Smooth muscle cell (in vitro differentiated cells): ENCODE data around the gene RALBP1. TPM values are rescaled to one million over a fixed set of nuclear protein-coding genes. Genes with fewer than 3 reads are reported as not detected.

ENCODE experiments used
- DNase-seq: peaks from one replicate; lab custom pipeline; 2025; ENCODE audit not compliant: unreplicated experiment; lab: John Stamatoyannopoulos, UW
- H2AFZ ChIP-seq: fragments of 200-600 bp; sonication (generic); 2 replicates; pipeline ENCODE4 v1.6.0; 2016; ENCODE audit warnings: antibody characterized with exemption, low read depth, mild to moderate bottlenecking
- H3F3A ChIP-seq: fragments of 200-600 bp; sonication (generic); 2 replicates; pipeline ENCODE4 v1.6.0; 2017; ENCODE audit warnings: antibody characterized with exemption, low read depth
- H3K27ac ChIP-seq: fragments of 200-600 bp; sonication (generic); 2 replicates; pipeline ENCODE4 v1.5.1; 2016; ENCODE audit warnings: low read depth, mild to moderate bottlenecking
- H3K27me3 ChIP-seq: fragments of 200-600 bp; sonication (generic); 2 replicates; pipeline ENCODE4 v1.6.1; 2016; ENCODE audit warnings: low read depth, mild to moderate bottlenecking
- H3K36me3 ChIP-seq: fragments of 200-600 bp; sonication (generic); 2 replicates; pipeline ENCODE4 v1.5.1; 2016; ENCODE audit warnings: low read depth
- H3K4me1 ChIP-seq: fragments of 200-600 bp; sonication (generic); 2 replicates; pipeline ENCODE4 v1.5.1; 2016; ENCODE audit warnings: low read depth
- H3K4me2 ChIP-seq: fragments of 200-600 bp; sonication (generic); 2 replicates; pipeline ENCODE4 v1.6.0; 2016; ENCODE audit warnings: mild to moderate bottlenecking
- H3K4me3 ChIP-seq: fragments of 200-600 bp; sonication (generic); 2 replicates; pipeline ENCODE4 v1.5.1; 2016; ENCODE audit warnings: mild to moderate bottlenecking
- H3K79me2 ChIP-seq: fragments of 200-600 bp; sonication (generic); 2 replicates; pipeline ENCODE4 v1.6.0; 2016; ENCODE audit warnings: low read depth, mild to moderate bottlenecking
- H3K9ac ChIP-seq: fragments of 200-600 bp; sonication (generic); 2 replicates; pipeline ENCODE4 v1.6.0; 2016; ENCODE audit warnings: low read depth
- H3K9me3 ChIP-seq: fragments of 200-600 bp; sonication (generic); replicated peaks from 2 replicates; pipeline ENCODE4 v1.5.1; 2016; ENCODE audit warnings: low read depth
- H4K20me1 ChIP-seq: fragments of 200-600 bp; sonication (generic); 2 replicates; pipeline ENCODE4 v1.6.0; 2016; ENCODE audit warnings: low read depth
- CTCF ChIP-seq: fragments of 200-600 bp; sonication (generic); IDR thresholded peaks from 2 replicates; pipeline ENCODE4 v1.5.1; 2017; ENCODE audit warnings: borderline replicate concordance, mild to moderate bottlenecking, antibody characterized with exemption; ENCODE audit not compliant: insufficient read depth, poor library complexity, severe bottlenecking
- WGBS: methylation state at CpG from one replicate; pipeline ENCODE4 v1.1.7; 2016; ENCODE audit warnings: low lambda C conversion rate; 5-methylcytosine and 5-hydroxymethylcytosine counted together
- polyA plus RNA-seq: library from polyadenylated mRNA; unstranded; fragments of >200 nt; fragmentation: Nextera tagmentation; extraction: Ambion mirVana; gene quantifications from 2 replicates; pipeline ENCODE4 v1.2.1, GENCODE V29; 2016
- total RNA-seq: library from RNA; depleted of rRNA; stranded (reverse); fragments of >200 nt; gene quantifications from 2 replicates; pipeline ENCODE4 v1.2.3, GENCODE V29; 2014

The RALBP1 gene
- total and polyA plus RNA-seq, 2 experiments from 2014 or later: 33.3 to 33.6 TPM

- Histone ChIP-seq H3K9me3 (no peaks in the 10 kb centered on the region), H3F3A (no peaks in the 10 kb centered on the region), H3K4me3 (no peak overlapping the region), H3K9ac (no peak overlapping the region), H4K20me1 (no peaks in the 10 kb centered on the region), H3K4me1 (peaks cover 14% of the 10 kb centered on the region), H3K27ac (no peak overlapping the region), H2AFZ (no peak overlapping the region), H3K79me2 (no peaks in the 10 kb centered on the region), H3K36me3 (no peaks in the 10 kb centered on the region), H3K4me2 (no peak overlapping the region), H3K27me3 (no peaks in the 10 kb centered on the region)
- DNase-seq: no peak
- WGBS: 94% methylated on average over 3 of the region's 3 CpGs
- TF ChIP-seq CTCF: no peak
Observed at GRCh38 chr18:9441061-9441460, 34.3 kb upstream of the RALBP1 start.

- Histone ChIP-seq H3F3A (no peaks in the 10 kb centered on the region), H3K4me2 (no peak overlapping the region), H3K4me3 (no peak overlapping the region), H3K79me2 (no peaks in the 10 kb centered on the region), H3K9me3 (no peaks in the 10 kb centered on the region), H4K20me1 (no peaks in the 10 kb centered on the region), H3K36me3 (no peaks in the 10 kb centered on the region), H3K4me1 (peaks cover 3% of the 10 kb centered on the region), H2AFZ (no peak overlapping the region), H3K9ac (no peak overlapping the region), H3K27me3 (no peaks in the 10 kb centered on the region), H3K27ac (no peak overlapping the region)
- DNase-seq: no peak
- TF ChIP-seq CTCF: no peak
- 96% methylated on average over 3 of the region's 3 CpGs for WGBS
Observed at GRCh38 chr18:9444549-9444948, 30.8 kb upstream of the RALBP1 start.

- H3K9ac ChIP-seq: no peak overlapping the region
- no peaks in the 10 kb centered on the region for H3K36me3 ChIP-seq
- no peaks in the 10 kb centered on the region for H3F3A ChIP-seq
- no peak for DNase-seq
- H3K4me2 ChIP-seq: no peak overlapping the region
- 66% methylated on average over 5 of the region's 5 CpGs for WGBS
- no peak overlapping the region for H3K4me3 ChIP-seq
- TF ChIP-seq CTCF: no peak
- no peak overlapping the region for H2AFZ ChIP-seq
- no peaks in the 10 kb centered on the region for H3K27me3 ChIP-seq
- no peaks in the 10 kb centered on the region for H3K9me3 ChIP-seq
- no peaks in the 10 kb centered on the region for H4K20me1 ChIP-seq
- H3K4me1 ChIP-seq: peaks cover 11% of the 10 kb centered on the region
- no peaks in the 10 kb centered on the region for H3K79me2 ChIP-seq
- H3K27ac ChIP-seq: no peak overlapping the region
Observed at GRCh38 chr18:9446839-9447238, 28.5 kb upstream of the RALBP1 start.

- H3K9ac ChIP-seq: no peak overlapping the region
- no peaks in the 10 kb centered on the region for H4K20me1 ChIP-seq
- H3F3A ChIP-seq: no peaks in the 10 kb centered on the region
- peaks cover 11% of the 10 kb centered on the region for H3K4me1 ChIP-seq
- H2AFZ ChIP-seq: no peak overlapping the region
- no peak overlapping the region for H3K27ac ChIP-seq
- DNase-seq: no peak
- no peak for TF ChIP-seq CTCF
- no peak overlapping the region for H3K4me3 ChIP-seq
- 84% methylated on average over 7 of the region's 7 CpGs for WGBS
- no peaks in the 10 kb centered on the region for H3K27me3 ChIP-seq
- H3K36me3 ChIP-seq: no peaks in the 10 kb centered on the region
- no peak overlapping the region for H3K4me2 ChIP-seq
- H3K79me2 ChIP-seq: no peaks in the 10 kb centered on the region
- H3K9me3 ChIP-seq: no peaks in the 10 kb centered on the region
Observed at GRCh38 chr18:9447334-9447733, 28.0 kb upstream of the RALBP1 start.
